Stimulated activated CD8-positive, alpha-beta memory T cell treated with anti-CD3 and anti-CD28 coated beads, Interleukin-15, amount 100 ng/mL, for 4 hours (primary cell): ENCODE measurements around the gene ABCC3.

ENCODE experiments used
- DNase-seq, 2 donors: peaks; one replicate each; pipeline ENCODE4 v3.0.0-alpha.2; 2020; ENCODE audit warnings: low read depth in 2 of 2

Gene ABCC3

DNA sequence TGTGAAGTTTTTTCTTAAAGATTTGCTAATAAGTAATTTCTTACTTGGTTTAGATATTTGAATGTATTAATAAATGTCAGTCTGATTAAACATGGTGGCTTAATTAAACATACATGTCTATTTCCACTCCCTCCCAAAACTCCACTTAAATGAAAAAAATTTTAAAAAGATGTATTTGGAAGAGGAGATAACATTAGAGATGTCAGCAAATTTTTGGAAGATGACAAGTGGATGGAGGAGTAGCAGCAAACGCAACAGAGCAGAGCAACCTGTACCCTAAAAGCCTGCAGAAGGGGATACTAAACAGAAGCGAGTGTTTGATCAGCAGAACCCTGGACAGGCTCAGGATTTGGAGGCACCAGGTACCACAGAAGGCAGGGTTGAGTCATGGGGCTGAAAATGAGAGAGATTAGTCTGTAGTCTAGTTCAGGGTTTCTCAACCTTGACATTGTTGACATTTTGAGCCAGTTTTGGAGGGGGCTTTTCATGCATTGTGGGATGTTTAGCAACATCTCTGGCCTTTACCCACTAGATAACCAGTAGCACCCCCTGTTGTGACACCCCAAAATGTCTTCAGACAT lies 102.5 kb downstream of the ABCC3 start:
- DNase-seq: no peak

DNA sequence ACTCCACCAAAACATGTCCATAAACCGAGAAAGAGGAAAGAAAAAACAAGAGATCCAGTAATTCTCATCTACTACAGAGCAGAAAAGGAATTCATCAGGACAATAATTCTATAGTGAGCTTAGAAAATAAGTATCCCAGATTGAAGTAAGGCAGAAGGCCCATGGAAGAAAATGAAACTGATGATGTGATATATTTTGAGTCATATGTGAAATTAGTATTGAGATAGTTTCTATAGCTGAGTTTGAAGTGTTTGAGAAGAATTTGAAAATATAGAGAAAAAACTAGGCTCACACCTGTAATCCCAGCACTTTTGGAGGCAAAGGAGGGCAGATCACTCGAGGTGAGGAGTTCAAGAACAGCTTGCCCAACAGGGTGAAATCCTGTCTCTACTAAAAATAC lies 104.4 kb downstream of the ABCC3 start:
- no peak for DNase-seq
